GM18499 (cell line): Measurements from ENCODE around the gene TIE1.

Experiments used
- ATAC-seq: cut with Tn5 transposase; IDR thresholded peaks from one replicate; pipeline ENCODE4 v1.9.1; 2021; ENCODE audit warnings: moderate number of reproducible peaks; ENCODE audit not compliant: insufficient read depth, unreplicated experiment

Gene TIE1

GRCh38 chr1:43272576-43273571 is 27.9 kb upstream of the TIE1 start:
- ATAC-seq: no peak

GRCh38 chr1:43273708-43274107 is 27.1 kb upstream of the TIE1 start:
- no peak for ATAC-seq

- ATAC-seq: no peak
These were observed 26.5 kb upstream of the TIE1 start for GRCh38 chr1:43274125-43274803.

- ATAC-seq: no peak
These were observed 26.0 kb upstream of the TIE1 start for GRCh38 chr1:43274804-43275180.

GRCh38 chr1:43275826-43276620 is 24.8 kb upstream of the TIE1 start:
- ATAC-seq: no peak

GRCh38 chr1:43276673-43277072 is 24.1 kb upstream of the TIE1 start:
- ATAC-seq: no peak

- no peak for ATAC-seq
These were observed 23.5 kb upstream of the TIE1 start for GRCh38 chr1:43277116-43277876.

GRCh38 chr1:43279161-43279560 is 21.6 kb upstream of the TIE1 start:
- no peak for ATAC-seq

GRCh38 chr1:43279666-43280065 is 21.1 kb upstream of the TIE1 start:
- ATAC-seq: no peak

- ATAC-seq: no peak
These were observed 20.1 kb upstream of the TIE1 start for GRCh38 chr1:43280692-43281091.

GRCh38 chr1:43282220-43283195 is 18.3 kb upstream of the TIE1 start:
- ATAC-seq: no peak

GRCh38 chr1:43284065-43284464 is 16.7 kb upstream of the TIE1 start:
- no peak for ATAC-seq

- no peak for ATAC-seq
These were observed 16.2 kb upstream of the TIE1 start for GRCh38 chr1:43284546-43285110.

- ATAC-seq: no peak
These were observed 15.4 kb upstream of the TIE1 start, which contains the start of gene C1orf210 for GRCh38 chr1:43285269-43285990. Gene C1orf210 (minus strand): TSS chr1:43285581. CDS start chr1:43283270, 2,311 bp downstream.

GRCh38 chr1:43286115-43286514 is 14.7 kb upstream of the TIE1 start:
- ATAC-seq: no peak

- no peak for ATAC-seq
These were observed 14.2 kb upstream of the TIE1 start for GRCh38 chr1:43286533-43286932.

GRCh38 chr1:43288058-43288784 is 12.6 kb upstream of the TIE1 start:
- no peak for ATAC-seq
